ENCODE results near the gene ZNF791. TPM values are rescaled to one million over a fixed set of nuclear protein-coding genes. Genes with fewer than 3 reads are reported as not detected.

The ZNF791 gene
- total and polyA plus RNA-seq, 2 of the 13 experiments (the other 11 are each of a cell fraction or from before 2014, with no cell fraction given) = 12.8 to 17.4 TPM

DNA sequence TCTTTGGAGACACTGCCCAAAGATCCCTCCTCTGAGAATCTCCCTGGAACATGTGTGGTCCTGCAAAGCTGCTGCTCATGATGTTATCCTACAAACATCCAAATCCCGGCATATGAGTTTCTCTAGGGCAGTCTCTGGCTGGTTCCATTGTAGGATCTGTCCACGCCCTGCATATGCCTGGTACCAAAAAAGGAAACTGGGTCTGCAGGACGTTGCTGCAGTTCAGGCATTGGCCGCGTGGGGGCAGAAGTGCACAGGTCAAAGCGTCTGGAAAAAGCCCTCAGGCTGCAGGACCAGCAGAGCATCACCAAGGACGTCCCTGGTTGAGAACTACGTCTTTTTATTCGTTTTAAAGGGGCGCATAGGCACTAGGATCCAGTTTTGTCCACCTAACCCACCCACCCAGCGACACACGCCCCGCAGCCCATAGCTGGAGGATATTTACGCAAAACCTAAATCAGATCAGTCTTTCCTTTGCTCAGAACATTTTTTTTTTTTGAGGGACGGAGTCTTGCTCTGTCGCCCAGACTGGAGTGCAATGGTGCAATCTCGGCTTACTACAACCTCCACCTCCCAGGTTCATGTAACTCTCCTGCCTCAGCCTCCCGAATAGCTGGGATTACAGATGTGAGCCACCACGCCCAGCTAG is 46.6 kb upstream of the ZNF791 start (continued):
- TF ChIP-seq AFF4 (CRISPR knock-in tag; IDR thresholded peaks at IDR 0.05) = no peak
- no peak for TF ChIP-seq ZNF674 (CRISPR knock-in tag; IDR thresholded peaks at IDR 0.05; ENCODE audit: low read depth)
- no peak for TF ChIP-seq CCDC6 (CRISPR knock-in tag; IDR thresholded peaks at IDR 0.05)
- TF ChIP-seq HOXA9 (CRISPR knock-in tag; IDR thresholded peaks at IDR 0.05; ENCODE audit: borderline replicate concordance) = no peak
- 0 out of 2 replicates have a peak, but pooled peaks have one; percentile 34 for TF ChIP-seq ELF3 (CRISPR knock-in tag; IDR thresholded peaks at IDR 0.05)
- peak; percentile 41; the same call in 1 of the 2 replicates for TF ChIP-seq NFKB2 (CRISPR knock-in tag; IDR thresholded peaks at IDR 0.05; ENCODE audit: borderline replicate concordance)
- TF ChIP-seq THRA (CRISPR knock-in tag; IDR thresholded peaks at IDR 0.05; ENCODE audit: borderline replicate concordance) = no peak
- peak; percentile 84 for TF ChIP-seq XRCC5 (optimal IDR thresholded peaks at IDR 0.05; ENCODE audit: low read length)
- TF ChIP-seq, protein P1, sequence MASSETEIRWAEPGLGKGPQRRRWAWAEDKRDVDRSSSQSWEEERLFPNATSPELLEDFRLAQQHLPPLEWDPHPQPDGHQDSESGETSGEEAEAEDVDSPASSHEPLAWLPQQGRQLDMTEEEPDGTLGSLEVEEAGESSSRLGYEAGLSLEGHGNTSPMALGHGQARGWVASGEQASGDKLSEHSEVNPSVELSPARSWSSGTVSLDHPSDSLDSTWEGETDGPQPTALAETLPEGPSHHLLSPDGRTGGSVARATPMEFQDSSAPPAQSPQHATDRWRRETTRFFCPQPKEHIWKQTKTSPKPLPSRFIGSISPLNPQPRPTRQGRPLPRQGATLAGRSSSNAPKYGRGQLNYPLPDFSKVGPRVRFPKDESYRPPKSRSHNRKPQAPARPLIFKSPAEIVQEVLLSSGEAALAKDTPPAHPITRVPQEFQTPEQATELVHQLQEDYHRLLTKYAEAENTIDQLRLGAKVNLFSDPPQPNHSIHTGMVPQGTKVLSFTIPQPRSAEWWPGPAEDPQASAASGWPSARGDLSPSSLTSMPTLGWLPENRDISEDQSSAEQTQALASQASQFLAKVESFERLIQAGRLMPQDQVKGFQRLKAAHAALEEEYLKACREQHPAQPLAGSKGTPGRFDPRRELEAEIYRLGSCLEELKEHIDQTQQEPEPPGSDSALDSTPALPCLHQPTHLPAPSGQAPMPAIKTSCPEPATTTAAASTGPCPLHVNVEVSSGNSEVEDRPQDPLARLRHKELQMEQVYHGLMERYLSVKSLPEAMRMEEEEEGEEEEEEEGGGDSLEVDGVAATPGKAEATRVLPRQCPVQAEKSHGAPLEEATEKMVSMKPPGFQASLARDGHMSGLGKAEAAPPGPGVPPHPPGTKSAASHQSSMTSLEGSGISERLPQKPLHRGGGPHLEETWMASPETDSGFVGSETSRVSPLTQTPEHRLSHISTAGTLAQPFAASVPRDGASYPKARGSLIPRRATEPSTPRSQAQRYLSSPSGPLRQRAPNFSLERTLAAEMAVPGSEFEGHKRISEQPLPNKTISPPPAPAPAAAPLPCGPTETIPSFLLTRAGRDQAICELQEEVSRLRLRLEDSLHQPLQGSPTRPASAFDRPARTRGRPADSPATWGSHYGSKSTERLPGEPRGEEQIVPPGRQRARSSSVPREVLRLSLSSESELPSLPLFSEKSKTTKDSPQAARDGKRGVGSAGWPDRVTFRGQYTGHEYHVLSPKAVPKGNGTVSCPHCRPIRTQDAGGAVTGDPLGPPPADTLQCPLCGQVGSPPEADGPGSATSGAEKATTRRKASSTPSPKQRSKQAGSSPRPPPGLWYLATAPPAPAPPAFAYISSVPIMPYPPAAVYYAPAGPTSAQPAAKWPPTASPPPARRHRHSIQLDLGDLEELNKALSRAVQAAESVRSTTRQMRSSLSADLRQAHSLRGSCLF (CRISPR knock-in tag; IDR thresholded peaks at IDR 0.05; ENCODE audit: borderline replicate concordance) = no peak
- no peak for TF ChIP-seq NR1H2 (CRISPR knock-in tag; IDR thresholded peaks at IDR 0.05; ENCODE audit: borderline replicate concordance, low read depth)
- TF ChIP-seq ZFP36 (IDR thresholded peaks at IDR 0.05; ENCODE audit: borderline replicate concordance, low read depth, low read length, partially characterized antibody) = no peak
- no peak for TF ChIP-seq ZNF556 (CRISPR knock-in tag; IDR thresholded peaks at IDR 0.05; ENCODE audit: borderline replicate concordance)
- no peak for TF ChIP-seq ZNF660 (CRISPR knock-in tag; IDR thresholded peaks at IDR 0.05; ENCODE audit: borderline replicate concordance, low read depth)
- no peak for TF ChIP-seq ZNF776 (CRISPR knock-in tag; IDR thresholded peaks at IDR 0.05)
- peak; percentile 29; the same call in 1 of the 2 replicates for TF ChIP-seq KDM2A (CRISPR knock-in tag; IDR thresholded peaks at IDR 0.05; ENCODE audit: borderline replicate concordance, low read depth)
